ENCODE measurements around the gene TMEM69. TPM values are rescaled to one million over a fixed set of nuclear protein-coding genes. Genes with fewer than 3 reads are reported as not detected.
"Not testable (repeated sequence)": the region's sequence is repeated elsewhere in the genome, so short reads cannot be mapped to it uniquely, and the experiment has no call there.

TMEM69 gene
- total RNA-seq, 2 experiments from 2014 or later = 30.9 to 35.7 TPM

DNA sequence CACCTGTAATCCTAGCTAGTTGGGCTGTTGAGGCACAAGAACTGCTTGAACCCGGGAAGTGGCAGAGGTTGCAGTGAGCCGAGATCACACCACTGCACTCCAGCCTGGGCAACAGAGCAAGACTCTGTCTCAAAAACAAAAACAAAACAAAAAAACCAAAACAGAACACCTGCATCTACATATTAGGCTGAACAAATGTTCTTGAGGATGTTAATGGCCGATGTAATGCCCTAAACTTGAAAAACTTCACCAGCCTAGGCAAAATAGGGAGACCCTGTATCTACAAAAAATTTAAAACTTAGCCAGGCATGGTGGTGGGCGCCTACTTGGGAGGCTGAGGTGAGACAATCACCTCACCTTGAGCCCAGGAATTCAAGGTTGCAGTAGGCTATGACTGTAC, 19.5 kb upstream of the TMEM69 start:
- no peaks in the 10 kb centered on the region for H3K9me3 Mint-ChIP-seq
- H3K27ac Mint-ChIP-seq = no peak overlapping the region
- H3K4me1 Mint-ChIP-seq (ENCODE audit: low read depth) = peaks cover 48% of the 10 kb centered on the region
- no peak overlapping the region for H3K4me3 Mint-ChIP-seq
- H3K27me3 Mint-ChIP-seq = no peaks in the 10 kb centered on the region
- H3K36me3 Mint-ChIP-seq (ENCODE audit: low read depth) = peaks cover 20% of the 10 kb centered on the region
- DNase-seq = no peak
- ATAC-seq = no peak
- POLR2A ChIA-PET = interaction anchor here (0.8 to 1.8 kb wide), 6 partner anchors 8 to 83 kb away, joined by 3 to 5 read pairs (median 3); no protein-coding TSS in a partner anchor
- TF ChIP-seq, protein P1, sequence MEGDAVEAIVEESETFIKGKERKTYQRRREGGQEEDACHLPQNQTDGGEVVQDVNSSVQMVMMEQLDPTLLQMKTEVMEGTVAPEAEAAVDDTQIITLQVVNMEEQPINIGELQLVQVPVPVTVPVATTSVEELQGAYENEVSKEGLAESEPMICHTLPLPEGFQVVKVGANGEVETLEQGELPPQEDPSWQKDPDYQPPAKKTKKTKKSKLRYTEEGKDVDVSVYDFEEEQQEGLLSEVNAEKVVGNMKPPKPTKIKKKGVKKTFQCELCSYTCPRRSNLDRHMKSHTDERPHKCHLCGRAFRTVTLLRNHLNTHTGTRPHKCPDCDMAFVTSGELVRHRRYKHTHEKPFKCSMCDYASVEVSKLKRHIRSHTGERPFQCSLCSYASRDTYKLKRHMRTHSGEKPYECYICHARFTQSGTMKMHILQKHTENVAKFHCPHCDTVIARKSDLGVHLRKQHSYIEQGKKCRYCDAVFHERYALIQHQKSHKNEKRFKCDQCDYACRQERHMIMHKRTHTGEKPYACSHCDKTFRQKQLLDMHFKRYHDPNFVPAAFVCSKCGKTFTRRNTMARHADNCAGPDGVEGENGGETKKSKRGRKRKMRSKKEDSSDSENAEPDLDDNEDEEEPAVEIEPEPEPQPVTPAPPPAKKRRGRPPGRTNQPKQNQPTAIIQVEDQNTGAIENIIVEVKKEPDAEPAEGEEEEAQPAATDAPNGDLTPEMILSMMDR (IDR thresholded peaks at IDR 0.05) = no peak
- CTCF ChIA-PET = no interaction called here
- intact Hi-C loops (cut with micrococcal nuclease) = no loop called here

DNA sequence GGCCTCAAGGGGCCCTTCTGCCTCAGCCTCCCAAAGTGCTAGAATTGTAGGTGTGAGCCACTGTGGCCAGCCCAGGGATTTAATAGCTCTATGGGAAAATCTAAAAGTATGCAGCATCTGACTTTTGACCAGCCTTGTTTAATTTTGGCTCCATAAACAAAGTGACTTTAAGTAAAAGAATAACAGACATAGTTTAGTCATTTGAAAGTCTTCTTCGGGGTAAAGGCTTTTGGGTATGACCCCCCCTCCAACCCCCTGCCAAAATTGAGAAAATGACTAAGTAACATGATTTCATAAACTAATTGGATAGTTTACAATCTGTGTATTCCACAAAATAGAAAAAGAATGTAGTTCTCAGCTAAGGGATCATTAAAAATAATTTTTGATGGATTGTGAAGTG, 18.6 kb upstream of the TMEM69 start:
- no peak for DNase-seq
- Mint-ChIP-seq H3K4me3 (no peak overlapping the region), H3K36me3 (ENCODE audit: low read depth) (peaks cover 20% of the 10 kb centered on the region), H3K27me3 (no peaks in the 10 kb centered on the region), H3K27ac (no peak overlapping the region), H3K9me3 (no peaks in the 10 kb centered on the region), H3K4me1 (ENCODE audit: low read depth) (peaks cover 54% of the 10 kb centered on the region)
- intact Hi-C loops (cut with micrococcal nuclease) = no loop called here
- TF ChIP-seq, protein P1 (IDR thresholded peaks at IDR 0.05) = no peak
- ChIA-PET POLR2A (interaction anchor here (0.8 to 1.8 kb wide), 7 partner anchors 9 to 83 kb away, joined by 3 to 5 read pairs (median 3); no protein-coding TSS in a partner anchor), CTCF (interaction anchor here (0.6 kb wide), 1 partner anchor 301 kb away, joined by 3 read pairs; no protein-coding TSS in a partner anchor)
- ATAC-seq = no peak

DNA sequence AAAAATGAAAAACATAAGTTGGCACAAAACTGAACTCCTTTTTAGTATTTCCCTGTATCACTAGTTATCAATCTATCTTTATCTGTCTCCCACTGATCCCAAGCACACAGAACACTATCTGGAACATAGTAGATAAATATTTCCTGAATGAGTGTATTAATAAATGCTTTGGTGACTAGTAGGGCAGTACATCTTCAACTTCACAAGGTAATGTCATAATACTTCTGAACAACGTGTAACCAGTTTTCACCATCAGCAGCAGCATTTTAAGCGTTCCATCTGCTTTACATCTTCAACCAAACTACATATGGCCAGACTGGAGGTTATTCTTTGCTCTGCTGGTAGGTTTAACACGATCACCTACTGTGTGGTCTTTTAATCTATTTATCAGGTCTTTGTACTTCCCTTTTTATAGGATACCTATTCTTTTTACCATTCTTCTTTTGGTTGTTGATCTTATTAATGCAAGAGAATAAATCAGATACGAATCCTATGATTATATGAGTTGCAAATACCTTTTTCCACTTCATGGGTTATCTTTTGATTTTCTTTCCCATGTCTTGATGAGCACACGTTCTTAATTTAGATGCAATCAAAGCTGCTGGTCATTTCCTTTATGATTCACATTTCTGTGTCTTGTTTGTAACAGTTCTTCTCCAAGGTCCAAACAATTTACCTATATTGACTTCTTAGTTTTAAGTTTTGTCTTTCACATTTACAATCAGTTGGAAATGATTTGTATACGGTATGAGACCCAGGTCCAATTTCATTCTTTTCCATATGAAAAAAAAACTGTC, 17.9 kb upstream of the TMEM69 start:
- intact Hi-C loops (cut with micrococcal nuclease) = no loop called here
- TF ChIP-seq, protein P1 (IDR thresholded peaks at IDR 0.05) = no peak
- H3K36me3 Mint-ChIP-seq (ENCODE audit: low read depth) = peaks cover 21% of the 10 kb centered on the region
- no peak for ATAC-seq
- H3K27ac Mint-ChIP-seq = peak overlapping the region; percentile 34
- peaks cover 58% of the 10 kb centered on the region for H3K4me1 Mint-ChIP-seq (ENCODE audit: low read depth)
- no peak overlapping the region for H3K4me3 Mint-ChIP-seq
- no peaks in the 10 kb centered on the region for H3K9me3 Mint-ChIP-seq
- POLR2A ChIA-PET = interaction anchor here (1.0 to 1.6 kb wide), 2 partner anchors 21 to 24 kb away, joined by 3 to 4 read pairs; no protein-coding TSS in a partner anchor
- DNase-seq = no peak
- CTCF ChIA-PET = no interaction called here
- no peaks in the 10 kb centered on the region for H3K27me3 Mint-ChIP-seq

DNA sequence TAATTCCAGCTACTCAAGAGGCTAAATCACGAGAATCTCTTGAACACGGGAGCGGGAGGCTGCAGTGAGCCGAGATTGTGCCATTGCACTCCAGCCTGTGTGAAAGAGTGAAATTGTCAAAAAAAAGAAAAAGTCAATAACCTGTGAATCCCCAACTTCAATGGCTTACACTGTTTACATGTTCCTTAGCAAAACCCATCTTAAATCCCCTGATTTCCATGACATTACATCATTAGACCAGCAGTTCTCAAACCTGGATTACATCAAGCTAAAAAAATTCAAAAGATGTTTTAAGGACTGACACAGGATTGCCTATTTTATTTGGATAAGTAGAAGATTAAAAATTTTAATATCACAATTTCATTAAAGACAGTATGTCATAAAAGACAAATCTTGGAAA, 14.0 kb upstream of the TMEM69 start:
- POLR2A ChIA-PET = interaction anchor here (0.6 to 3.2 kb wide), 3 partner anchors 12 to 328 kb away, joined by 3 to 12 read pairs (median 3); partner anchors contain the start of gene GPBP1L1
- H3K36me3 Mint-ChIP-seq (ENCODE audit: low read depth) = peaks cover 7% of the 10 kb centered on the region
- no peak for DNase-seq
- no peak for ATAC-seq
- intact Hi-C loops (cut with micrococcal nuclease) = no loop called here
- H3K27me3 Mint-ChIP-seq = no peaks in the 10 kb centered on the region
- H3K4me1 Mint-ChIP-seq (ENCODE audit: low read depth) = peaks cover 61% of the 10 kb centered on the region
- no peaks in the 10 kb centered on the region for H3K9me3 Mint-ChIP-seq
- CTCF ChIA-PET = interaction anchor here (1.4 kb wide), 1 partner anchor 10 kb away, joined by 3 read pairs; no protein-coding TSS in a partner anchor
- H3K4me3 Mint-ChIP-seq = no peak overlapping the region
- no peak overlapping the region for H3K27ac Mint-ChIP-seq
- TF ChIP-seq, protein P1 (IDR thresholded peaks at IDR 0.05) = no peak

DNA sequence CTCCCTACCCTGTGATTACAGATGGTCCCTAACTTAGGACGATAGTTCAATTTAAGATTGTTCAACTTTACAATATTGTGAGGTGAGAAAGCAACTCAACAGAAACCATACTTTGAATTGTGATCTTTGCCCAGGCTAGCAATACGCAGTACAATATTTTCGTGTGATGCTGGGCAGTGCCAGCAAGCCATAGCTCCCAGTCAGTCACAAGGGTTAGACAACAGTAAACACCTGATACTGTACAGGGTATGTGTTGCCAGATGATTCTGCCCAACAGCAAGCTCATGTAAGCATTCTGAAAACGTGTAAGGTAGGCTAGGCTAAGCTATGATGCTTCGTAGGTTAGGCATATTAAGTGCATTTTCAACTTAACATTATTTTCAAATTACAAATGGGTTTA, 13.5 kb upstream of the TMEM69 start:
- DNase-seq = no peak
- H3K36me3 Mint-ChIP-seq (ENCODE audit: low read depth) = peaks cover 10% of the 10 kb centered on the region
- H3K27me3 Mint-ChIP-seq = no peaks in the 10 kb centered on the region
- no peaks in the 10 kb centered on the region for H3K9me3 Mint-ChIP-seq
- no peak overlapping the region for H3K27ac Mint-ChIP-seq
- peaks cover 65% of the 10 kb centered on the region for H3K4me1 Mint-ChIP-seq (ENCODE audit: low read depth)
- no peak overlapping the region for H3K4me3 Mint-ChIP-seq
- TF ChIP-seq, protein P1 (IDR thresholded peaks at IDR 0.05) = no peak
- CTCF ChIA-PET = interaction anchor here (1.4 kb wide), 1 partner anchor 10 kb away, joined by 3 read pairs; no protein-coding TSS in a partner anchor
- POLR2A ChIA-PET = interaction anchor here (0.6 to 3.2 kb wide), 4 partner anchors 10 to 147 kb away, joined by 3 to 12 read pairs (median 3); partner anchors contain the start of gene GPBP1L1
- intact Hi-C loops (cut with micrococcal nuclease) = no loop called here
- no peak for ATAC-seq

DNA sequence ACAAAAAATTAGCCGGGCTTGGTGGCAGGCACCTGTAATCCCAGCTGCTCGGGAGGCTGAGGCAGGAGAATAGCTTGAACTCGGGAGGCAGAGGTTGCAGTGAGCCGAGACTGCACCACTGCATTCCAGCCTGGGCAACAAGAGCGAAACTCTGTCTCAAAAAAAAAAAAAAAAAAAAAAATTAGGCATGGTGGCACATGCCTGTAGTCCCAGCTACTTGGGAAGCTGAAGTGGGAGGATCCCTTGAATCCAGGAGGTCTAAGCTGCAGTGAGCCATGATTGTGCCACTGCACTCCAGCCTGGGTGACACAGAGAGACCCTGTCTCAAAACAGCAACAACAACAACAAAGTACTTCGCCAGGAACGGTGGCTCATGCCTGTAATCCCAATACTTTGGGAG, 11.4 kb upstream of the TMEM69 start:
- DNase-seq; ATAC-seq; intact Hi-C loops (cut with micrococcal nuclease); H3K27ac Mint-ChIP-seq; H3K9me3 Mint-ChIP-seq; H3K27me3 Mint-ChIP-seq; H3K4me3 Mint-ChIP-seq: not testable (repeated sequence)
- CTCF ChIA-PET = interaction anchor here (1.2 kb wide), 1 partner anchor 9 kb away, joined by 3 read pairs; the partner anchor contains the start of gene GPBP1L1
- Mint-ChIP-seq H3K4me1 (ENCODE audit: low read depth) (peaks cover 68% of the 10 kb centered on the region), H3K36me3 (ENCODE audit: low read depth) (peaks cover 10% of the 10 kb centered on the region)
- POLR2A ChIA-PET = interaction anchor here (1.9 kb wide), 1 partner anchor 9 kb away, joined by 7 read pairs; the partner anchor contains the start of gene GPBP1L1
